Tibial nerve (tissue), 4 donors: ENCODE data around the gene RREB1. TPM values are rescaled to one million over a fixed set of nuclear protein-coding genes. Genes with fewer than 3 reads are reported as not detected.
A peak's percentile ranks its signal among the peaks of the same experiment; 100 is the strongest.

ENCODE experiments used
- DNase-seq, 2 donors: peaks; one replicate each; pipeline ENCODE4 v3.0.0-alpha.2; 2019; ENCODE audit warnings: low spot score in 2 of 2
- H3K27ac ChIP-seq, 4 donors: fragments of 200-600 bp; sonication (generic) in 3 of 4; one replicate each; pipeline ENCODE4 v1.5.1; 2017 to 2019; ENCODE audit warnings: mild to moderate bottlenecking in 1 of 4
- H3K27me3 ChIP-seq, 2 donors: fragments of 200-600 bp; sonication (generic) in 1 of 2; one replicate each; pipeline versions ENCODE4 v1.5.1 to v1.6.0; 2017 to 2019
- H3K36me3 ChIP-seq, 3 donors: fragments of 200-600 bp; sonication (generic); one replicate each; pipeline ENCODE4 v1.5.1; 2018 to 2019
- H3K4me1 ChIP-seq, 4 donors: fragments of 200-600 bp; sonication (generic) in 3 of 4; one replicate each; pipeline ENCODE4 v1.5.1; 2017 to 2019
- H3K4me3 ChIP-seq, 4 donors: fragments of 200-600 bp; sonication (generic) in 3 of 4; one replicate each; pipeline ENCODE4 v1.5.1; 2017 to 2019; ENCODE audit warnings: mild to moderate bottlenecking in 1 of 4, moderate library complexity in 1 of 4
- H3K9me3 ChIP-seq, 4 donors: fragments of 200-600 bp; sonication (generic) in 3 of 4; one replicate each; pipeline ENCODE4 v1.5.1; 2017 to 2019
- EP300 ChIP-seq, 2 donors: sonication (generic); formaldehyde crosslinking; IDR thresholded peaks; one replicate each; pipeline ENCODE4 v1.6.1; 2017; ENCODE audit warnings: antibody characterized with exemption in 2 of 2, mild to moderate bottlenecking in 1 of 2
- POLR2A ChIP-seq, 2 donors: fragments of 450-650 bp; IDR thresholded peaks; one replicate each; pipeline ENCODE4 v1.6.1; 2017; ENCODE audit warnings: antibody characterized with exemption in 2 of 2, mild to moderate bottlenecking in 2 of 2, moderate library complexity in 2 of 2
- WGBS, 2 donors: methylation state at CpG; one replicate each; pipeline ENCODE4 v1.1.5; 2018; 5-methylcytosine and 5-hydroxymethylcytosine counted together
- total RNA-seq, 4 donors: library from RNA; depleted of rRNA; stranded (reverse); fragments of >200 nt; gene quantifications; one replicate each; pipeline ENCODE4 v1.1.0, GENCODE V29; 2016
- TF ChIP-seq, protein P1 (sequence below), 5 experiments: fragments of 200-600 bp in 3 of 5; fragments of 450-650 bp in 2 of 5; sonication (generic) in 3 of 5; IDR thresholded peaks; one replicate each; pipeline ENCODE4 v1.5.1; 2016 to 2019; ENCODE audit warnings: antibody characterized with exemption in 5 of 5, mild to moderate bottlenecking in 3 of 5, moderate library complexity in 2 of 5

Gene RREB1
- total RNA-seq, 4 donors from 2014 or later = 32.3 to 61.5 (median 36.3) TPM

- no peaks in the 10 kb centered on the region for H3K4me1 ChIP-seq
- peak in 1 of 2 donors; percentile 36 for DNase-seq
- no peak overlapping the region for H3K4me3 ChIP-seq
- TF ChIP-seq, protein P1, sequence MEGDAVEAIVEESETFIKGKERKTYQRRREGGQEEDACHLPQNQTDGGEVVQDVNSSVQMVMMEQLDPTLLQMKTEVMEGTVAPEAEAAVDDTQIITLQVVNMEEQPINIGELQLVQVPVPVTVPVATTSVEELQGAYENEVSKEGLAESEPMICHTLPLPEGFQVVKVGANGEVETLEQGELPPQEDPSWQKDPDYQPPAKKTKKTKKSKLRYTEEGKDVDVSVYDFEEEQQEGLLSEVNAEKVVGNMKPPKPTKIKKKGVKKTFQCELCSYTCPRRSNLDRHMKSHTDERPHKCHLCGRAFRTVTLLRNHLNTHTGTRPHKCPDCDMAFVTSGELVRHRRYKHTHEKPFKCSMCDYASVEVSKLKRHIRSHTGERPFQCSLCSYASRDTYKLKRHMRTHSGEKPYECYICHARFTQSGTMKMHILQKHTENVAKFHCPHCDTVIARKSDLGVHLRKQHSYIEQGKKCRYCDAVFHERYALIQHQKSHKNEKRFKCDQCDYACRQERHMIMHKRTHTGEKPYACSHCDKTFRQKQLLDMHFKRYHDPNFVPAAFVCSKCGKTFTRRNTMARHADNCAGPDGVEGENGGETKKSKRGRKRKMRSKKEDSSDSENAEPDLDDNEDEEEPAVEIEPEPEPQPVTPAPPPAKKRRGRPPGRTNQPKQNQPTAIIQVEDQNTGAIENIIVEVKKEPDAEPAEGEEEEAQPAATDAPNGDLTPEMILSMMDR (IDR thresholded peaks at IDR 0.05) = no peak
- TF ChIP-seq EP300 (IDR thresholded peaks at IDR 0.05) = peak in 1 of 2 donors; percentile 14
- H3K27me3 ChIP-seq = no peaks in the 10 kb centered on the region
- 83 to 86% methylated on average over 9 of the region's 9 CpGs for WGBS, 2 donors
- H3K9me3 ChIP-seq = no peaks in the 10 kb centered on the region
- peak overlapping the region in 1 of 4 donors; percentile 43 for H3K27ac ChIP-seq
- H3K36me3 ChIP-seq = no peaks in the 10 kb centered on the region
These were observed 33.8 kb upstream of the RREB1 start for GRCh38 chr6:7073821-7074525.

- no peak for DNase-seq
- H3K27me3 ChIP-seq = no peaks in the 10 kb centered on the region
- no peaks in the 10 kb centered on the region for H3K9me3 ChIP-seq
- WGBS, 2 donors = 94 to 97% methylated on average over 3 of the region's 3 CpGs
- H3K4me3 ChIP-seq = no peak overlapping the region
- no peaks in the 10 kb centered on the region for H3K4me1 ChIP-seq
- H3K27ac ChIP-seq = no peak overlapping the region
- no peaks in the 10 kb centered on the region for H3K36me3 ChIP-seq
- TF ChIP-seq, protein P1 (IDR thresholded peaks at IDR 0.05) = no peak
- TF ChIP-seq EP300 (IDR thresholded peaks at IDR 0.05) (no peak), POLR2A (IDR thresholded peaks at IDR 0.05) (no peak)
These were observed 32.9 kb upstream of the RREB1 start for GRCh38 chr6:7074870-7075269.

DNA sequence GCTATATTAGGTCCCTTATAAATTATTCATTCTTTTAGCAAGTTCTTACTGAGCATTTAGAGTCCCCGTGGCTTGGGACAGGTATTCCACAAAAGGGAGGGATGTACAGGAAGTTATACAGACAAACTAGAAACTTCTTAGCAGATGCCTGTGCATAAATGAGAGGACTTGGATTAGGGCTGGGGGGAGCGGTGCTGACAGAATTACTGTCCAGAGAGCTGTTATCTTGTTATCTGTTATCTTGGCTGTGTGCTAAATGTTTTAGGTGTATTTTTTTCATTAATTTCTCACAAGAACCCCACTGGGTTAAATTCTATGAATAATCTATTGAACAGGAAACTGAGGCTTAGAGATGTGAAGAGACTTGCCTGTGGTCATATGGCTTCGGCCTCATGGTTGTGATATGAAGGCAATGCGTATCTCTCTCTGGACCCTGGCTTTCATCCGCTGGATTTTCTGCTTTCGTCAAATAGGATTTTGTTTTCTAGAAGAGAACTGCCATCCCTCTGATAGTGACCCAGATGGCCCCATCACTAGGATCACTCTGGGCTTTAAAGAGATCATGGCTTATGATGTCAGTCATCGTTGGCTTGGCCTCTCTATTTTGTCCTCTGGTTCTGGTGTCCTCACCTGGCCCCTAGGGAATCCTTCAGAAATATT, 32.3 kb upstream of the RREB1 start:
- Histone ChIP-seq H3K4me1 (no peaks in the 10 kb centered on the region), H3K9me3 (no peaks in the 10 kb centered on the region), H3K27me3 (no peaks in the 10 kb centered on the region), H3K36me3 (no peaks in the 10 kb centered on the region), H3K27ac (no peak overlapping the region), H3K4me3 (no peak overlapping the region)
- no peak for DNase-seq
- WGBS, 2 donors = 89 to 92% methylated on average over 7 of the region's 7 CpGs
- TF ChIP-seq EP300 (IDR thresholded peaks at IDR 0.05) (no peak), POLR2A (IDR thresholded peaks at IDR 0.05) (no peak)
- TF ChIP-seq, protein P1 (IDR thresholded peaks at IDR 0.05) = no peak

DNA sequence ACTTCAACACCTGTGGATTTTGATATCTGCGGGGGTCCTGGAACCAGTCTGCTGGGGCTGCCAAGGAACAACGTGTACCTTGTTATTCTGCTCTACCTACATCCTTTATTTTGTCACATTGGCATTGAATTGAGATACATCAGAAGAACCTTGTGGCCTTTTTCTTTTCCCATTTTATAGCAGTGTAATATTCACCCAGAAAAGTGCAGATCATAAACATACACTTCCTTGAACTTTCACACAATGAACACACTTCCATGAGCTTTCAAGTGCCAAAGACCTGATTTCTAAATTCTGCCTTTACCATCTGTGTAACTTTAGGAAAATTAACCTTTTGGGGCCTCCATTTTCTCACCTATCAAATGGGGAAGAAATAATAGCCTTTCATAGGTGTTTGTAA, 29.9 kb upstream of the RREB1 start:
- no peak overlapping the region for H3K4me3 ChIP-seq
- no peaks in the 10 kb centered on the region for H3K36me3 ChIP-seq
- DNase-seq = no peak
- no peaks in the 10 kb centered on the region for H3K27me3 ChIP-seq
- WGBS, 2 donors = 89 to 91% methylated on average over 2 of the region's 2 CpGs
- TF ChIP-seq EP300 (IDR thresholded peaks at IDR 0.05) (no peak), POLR2A (IDR thresholded peaks at IDR 0.05) (no peak)
- TF ChIP-seq, protein P1 (IDR thresholded peaks at IDR 0.05) = no peak
- no peaks in the 10 kb centered on the region for H3K4me1 ChIP-seq
- no peak overlapping the region for H3K27ac ChIP-seq
- H3K9me3 ChIP-seq = no peaks in the 10 kb centered on the region

- WGBS, 2 donors = 87% methylated on average over 6 of the region's 6 CpGs
- H3K27ac ChIP-seq = no peak overlapping the region
- DNase-seq = no peak
- H3K4me3 ChIP-seq = no peak overlapping the region
- no peak for TF ChIP-seq POLR2A (IDR thresholded peaks at IDR 0.05)
- TF ChIP-seq, protein P1 (IDR thresholded peaks at IDR 0.05) = no peak
- no peak for TF ChIP-seq EP300 (IDR thresholded peaks at IDR 0.05)
- no peaks in the 10 kb centered on the region for H3K27me3 ChIP-seq
- no peaks in the 10 kb centered on the region for H3K36me3 ChIP-seq
- H3K9me3 ChIP-seq = no peaks in the 10 kb centered on the region
- no peaks in the 10 kb centered on the region for H3K4me1 ChIP-seq
These were observed 28.9 kb upstream of the RREB1 start for GRCh38 chr6:7078856-7079255.
